GM23338 (cell line): ENCODE measurements around the gene XYLT1. TPM values are rescaled to one million over a fixed set of nuclear protein-coding genes. Genes with fewer than 3 reads are reported as not detected.

Experiments used
- ATAC-seq: fragments of 200-7000 bp; cut with Tn5 transposase; 3 replicates; pipeline ENCODE4 v1.9.1; 2020
- DNase-seq: peaks from one replicate; pipeline ENCODE4 v3.0.0-alpha.2; 2015; ENCODE audit warnings: low spot score
- H2AFZ ChIP-seq: fragments of 200-600 bp; sonication (generic); 2 replicates; pipeline ENCODE4 v1.8.0; 2016; ENCODE audit warnings: antibody characterized with exemption, mild to moderate bottlenecking, moderate library complexity
- H3F3A ChIP-seq: fragments of 200-600 bp; sonication (generic); replicated peaks from 2 replicates; pipeline ENCODE4 v1.8.0; 2017; ENCODE audit warnings: antibody characterized with exemption, mixed run types, low read depth
- H3K27ac ChIP-seq: fragments of 200-600 bp; sonication (generic); 2 replicates; pipeline ENCODE4 v1.6.1; 2016; ENCODE audit warnings: low read depth
- H3K27me3 ChIP-seq: fragments of 200-600 bp; sonication (generic); 2 replicates; pipeline ENCODE4 v1.8.0; 2016; ENCODE audit warnings: mild to moderate bottlenecking, mixed run types, moderate library complexity; ENCODE audit not compliant: insufficient read depth
- H3K36me3 ChIP-seq: fragments of 200-600 bp; sonication (generic); 2 replicates; pipeline ENCODE4 v1.8.0; 2016; ENCODE audit warnings: mild to moderate bottlenecking; ENCODE audit not compliant: insufficient read depth
- H3K4me1 ChIP-seq: fragments of 200-600 bp; sonication (generic); 2 replicates; pipeline ENCODE4 v1.8.0; 2016; ENCODE audit warnings: mild to moderate bottlenecking, moderate library complexity; ENCODE audit not compliant: insufficient read depth
- H3K4me2 ChIP-seq: fragments of 200-600 bp; sonication (generic); 2 replicates; pipeline ENCODE4 v1.7.1; 2017; ENCODE audit warnings: mixed run types
- H3K4me3 ChIP-seq: fragments of 200-600 bp; sonication (generic); 2 replicates; pipeline ENCODE4 v1.6.1; 2016; ENCODE audit warnings: mixed run types
- H3K79me2 ChIP-seq: fragments of 200-600 bp; sonication (generic); replicated peaks from 2 replicates; pipeline ENCODE4 v1.8.0; 2017; ENCODE audit warnings: mild to moderate bottlenecking; ENCODE audit not compliant: insufficient read depth
- H3K9me2 ChIP-seq: fragments of 200-600 bp; sonication (generic); 2 replicates; pipeline ENCODE4 v1.8.0; 2017; ENCODE audit not compliant: insufficient read depth
- H4K20me1 ChIP-seq: fragments of 200-600 bp; sonication (generic); replicated peaks from 2 replicates; pipeline ENCODE4 v1.8.0; 2017; ENCODE audit warnings: mild to moderate bottlenecking; ENCODE audit not compliant: insufficient read depth
- H3K27ac Mint-ChIP-seq: 2 replicates; pipeline ENCODE4 v1.8.0; 2020; ENCODE audit warnings: inconsistent platforms, mild to moderate bottlenecking, moderate library complexity, mixed read lengths
- H3K27me3 Mint-ChIP-seq: 3 replicates; pipeline ENCODE4 v1.8.0; 2022; ENCODE audit warnings: low read depth, mild to moderate bottlenecking, moderate library complexity, mixed read lengths, inconsistent platforms; ENCODE audit not compliant: insufficient read depth, poor library complexity
- H3K36me3 Mint-ChIP-seq: 3 replicates; pipeline ENCODE4 v1.8.0; 2021; ENCODE audit warnings: low read depth, mild to moderate bottlenecking, inconsistent platforms, moderate library complexity, mixed read lengths
- H3K4me1 Mint-ChIP-seq: 3 replicates; pipeline ENCODE4 v1.8.0; 2020; ENCODE audit warnings: mild to moderate bottlenecking, inconsistent platforms, mixed read lengths
- H3K4me3 Mint-ChIP-seq: 3 replicates; pipeline ENCODE4 v1.8.0; 2021; ENCODE audit warnings: moderate library complexity, mild to moderate bottlenecking, inconsistent platforms, mixed read lengths
- H3K9me3 Mint-ChIP-seq: 3 replicates; pipeline ENCODE4 v1.8.0; 2020; ENCODE audit warnings: moderate library complexity, mild to moderate bottlenecking, inconsistent platforms, mixed read lengths
- CREB1 ChIP-seq: fragments of 250-450 bp; sonication (Bioruptor Pico); IDR thresholded peaks from 2 replicates; pipeline ENCODE4 v1.5.0; 2020; ENCODE audit warnings: low read depth, mild to moderate bottlenecking, moderate library complexity
- CTCF ChIP-seq, 2 experiments: fragments of 200-600 bp in 1 of 2; sonication (generic) in 1 of 2; conservative IDR thresholded peaks; 2 replicates each; pipeline versions ENCODE4 v1.5.1 to v1.6.1; 2016 to 2017; ENCODE audit warnings: antibody characterized with exemption in 2 of 2, low read depth in 2 of 2, mild to moderate bottlenecking in 2 of 2, moderate library complexity in 1 of 2
- EZH2 ChIP-seq: fragments of 200-600 bp; sonication (generic); IDR thresholded peaks from one replicate; pipeline ENCODE4 v1.8.0; 2017; ENCODE audit warnings: antibody characterized with exemption, mild to moderate bottlenecking, low read depth; ENCODE audit not compliant: unreplicated experiment
- EZH2phosphoT487 ChIP-seq: fragments of 200-600 bp; sonication (generic); IDR thresholded peaks from one replicate; pipeline ENCODE4 v1.8.1; 2018; ENCODE audit warnings: antibody characterized with exemption; ENCODE audit not compliant: unreplicated experiment
- JUNB ChIP-seq: IDR thresholded peaks from one replicate; pipeline ENCODE4 v1.6.1; 2016; ENCODE audit warnings: antibody characterized with exemption; ENCODE audit not compliant: unreplicated experiment
- NANOG ChIP-seq: IDR thresholded peaks from 2 replicates; pipeline ENCODE4 v1.6.1; 2016; ENCODE audit warnings: antibody characterized with exemption, borderline replicate concordance
- POLR2AphosphoS5 ChIP-seq: IDR thresholded peaks from 2 replicates; pipeline ENCODE4 v1.6.1; 2016; ENCODE audit warnings: antibody characterized with exemption, low read depth
- STAT1 ChIP-seq: IDR thresholded peaks from one replicate; pipeline ENCODE4 v1.6.1; 2016; ENCODE audit warnings: antibody characterized with exemption; ENCODE audit not compliant: unreplicated experiment
- ZNF114 ChIP-seq: fragments of 250-450 bp; sonication (Bioruptor Pico); IDR thresholded peaks from 2 replicates; pipeline ENCODE4 v1.5.0; 2020; ENCODE audit warnings: mild to moderate bottlenecking, moderate library complexity
- ZNF331 ChIP-seq: fragments of 250-450 bp; sonication (Bioruptor Pico); IDR thresholded peaks from 2 replicates; pipeline ENCODE4 v1.5.0; 2020; ENCODE audit warnings: low read depth, mild to moderate bottlenecking, moderate library complexity
- ZNF462 ChIP-seq: fragments of 250-450 bp; sonication (Bioruptor Pico); IDR thresholded peaks from 2 replicates; pipeline ENCODE4 v1.5.0; 2020; ENCODE audit warnings: mild to moderate bottlenecking, moderate library complexity
- polyA plus RNA-seq: library from polyadenylated mRNA; unstranded; fragments of >200 nt; fragmentation: Nextera tagmentation; extraction: Ambion mirVana; gene quantifications from 2 replicates; pipeline ENCODE4 v1.2.1, GENCODE V29; 2016
- total RNA-seq: library from RNA; depleted of rRNA; stranded (reverse); fragments of >200 nt; shearing (Covaris generic); gene quantifications from 2 replicates; pipeline ENCODE4 v1.2.3, GENCODE V29; 2014
- TF ChIP-seq, protein P1 (sequence below): IDR thresholded peaks from one replicate; pipeline ENCODE4 v1.6.1; 2018; ENCODE audit warnings: antibody characterized with exemption; ENCODE audit not compliant: unreplicated experiment
- TF ChIP-seq, protein P2 (sequence below): IDR thresholded peaks from 2 replicates; pipeline ENCODE4 v1.6.1; 2016; ENCODE audit warnings: antibody characterized with exemption

Gene XYLT1
- total and polyA plus RNA-seq, 2 experiments from 2014 or later, result 3.5 to 24.7 TPM

DNA sequence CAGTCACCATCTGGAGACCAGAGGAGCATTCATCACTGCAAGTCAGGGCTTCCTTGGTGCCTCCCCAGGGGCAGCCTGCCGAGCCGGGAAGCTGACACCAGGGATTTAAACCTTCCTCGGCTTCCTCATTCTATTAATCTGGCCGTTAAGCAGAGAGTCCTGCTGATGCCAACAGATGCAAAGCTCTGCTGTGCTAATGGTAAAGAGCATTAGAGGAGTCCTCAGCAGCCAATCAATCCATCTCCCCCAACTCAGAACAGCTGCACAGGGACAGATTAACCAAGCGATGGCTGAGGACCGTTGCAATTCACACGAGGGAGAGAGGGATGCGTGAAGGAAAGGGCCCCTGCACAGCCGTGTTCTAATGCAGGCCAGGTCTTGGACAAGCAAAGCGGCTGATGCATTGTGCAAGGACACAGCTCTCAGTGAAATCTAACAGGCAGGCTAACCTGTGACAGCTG is 116.6 kb downstream of the XYLT1 start:
- Histone ChIP-seq H3K4me3 (no peak overlapping the region), H3K79me2 (0 out of 2 replicates have a peak, but pooled peaks cover 10% of the 10 kb centered on the region), H2AFZ (no peak overlapping the region), H3K36me3 (no peaks in the 10 kb centered on the region), H4K20me1 (no peaks in the 10 kb centered on the region), H3K4me1 (peaks cover 2% of the 10 kb centered on the region; the same call in 1 of the 2 replicates), H3K4me2 (no peak overlapping the region), H3K27ac (no peak overlapping the region), H3K27me3 (no peaks in the 10 kb centered on the region), H3K9me2 (no peaks in the 10 kb centered on the region), H3F3A (no peaks in the 10 kb centered on the region)
- ATAC-seq (no peak), DNase-seq (no peak)
- TF ChIP-seq STAT1, result no peak
- no peak for TF ChIP-seq POLR2AphosphoS5
- TF ChIP-seq JUNB, result no peak
- TF ChIP-seq ZNF331 (CRISPR knock-in tag), result no peak
- no peak for TF ChIP-seq EZH2phosphoT487
- TF ChIP-seq ZNF114 (CRISPR knock-in tag), result no peak
- TF ChIP-seq, protein P1, sequence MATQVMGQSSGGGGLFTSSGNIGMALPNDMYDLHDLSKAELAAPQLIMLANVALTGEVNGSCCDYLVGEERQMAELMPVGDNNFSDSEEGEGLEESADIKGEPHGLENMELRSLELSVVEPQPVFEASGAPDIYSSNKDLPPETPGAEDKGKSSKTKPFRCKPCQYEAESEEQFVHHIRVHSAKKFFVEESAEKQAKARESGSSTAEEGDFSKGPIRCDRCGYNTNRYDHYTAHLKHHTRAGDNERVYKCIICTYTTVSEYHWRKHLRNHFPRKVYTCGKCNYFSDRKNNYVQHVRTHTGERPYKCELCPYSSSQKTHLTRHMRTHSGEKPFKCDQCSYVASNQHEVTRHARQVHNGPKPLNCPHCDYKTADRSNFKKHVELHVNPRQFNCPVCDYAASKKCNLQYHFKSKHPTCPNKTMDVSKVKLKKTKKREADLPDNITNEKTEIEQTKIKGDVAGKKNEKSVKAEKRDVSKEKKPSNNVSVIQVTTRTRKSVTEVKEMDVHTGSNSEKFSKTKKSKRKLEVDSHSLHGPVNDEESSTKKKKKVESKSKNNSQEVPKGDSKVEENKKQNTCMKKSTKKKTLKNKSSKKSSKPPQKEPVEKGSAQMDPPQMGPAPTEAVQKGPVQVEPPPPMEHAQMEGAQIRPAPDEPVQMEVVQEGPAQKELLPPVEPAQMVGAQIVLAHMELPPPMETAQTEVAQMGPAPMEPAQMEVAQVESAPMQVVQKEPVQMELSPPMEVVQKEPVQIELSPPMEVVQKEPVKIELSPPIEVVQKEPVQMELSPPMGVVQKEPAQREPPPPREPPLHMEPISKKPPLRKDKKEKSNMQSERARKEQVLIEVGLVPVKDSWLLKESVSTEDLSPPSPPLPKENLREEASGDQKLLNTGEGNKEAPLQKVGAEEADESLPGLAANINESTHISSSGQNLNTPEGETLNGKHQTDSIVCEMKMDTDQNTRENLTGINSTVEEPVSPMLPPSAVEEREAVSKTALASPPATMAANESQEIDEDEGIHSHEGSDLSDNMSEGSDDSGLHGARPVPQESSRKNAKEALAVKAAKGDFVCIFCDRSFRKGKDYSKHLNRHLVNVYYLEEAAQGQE, result no peak
- no peak for TF ChIP-seq NANOG
- no peak for TF ChIP-seq CREB1 (CRISPR knock-in tag)
- no peak for TF ChIP-seq ZNF462 (CRISPR knock-in tag)
- TF ChIP-seq EZH2, result no peak
- TF ChIP-seq, protein P2, sequence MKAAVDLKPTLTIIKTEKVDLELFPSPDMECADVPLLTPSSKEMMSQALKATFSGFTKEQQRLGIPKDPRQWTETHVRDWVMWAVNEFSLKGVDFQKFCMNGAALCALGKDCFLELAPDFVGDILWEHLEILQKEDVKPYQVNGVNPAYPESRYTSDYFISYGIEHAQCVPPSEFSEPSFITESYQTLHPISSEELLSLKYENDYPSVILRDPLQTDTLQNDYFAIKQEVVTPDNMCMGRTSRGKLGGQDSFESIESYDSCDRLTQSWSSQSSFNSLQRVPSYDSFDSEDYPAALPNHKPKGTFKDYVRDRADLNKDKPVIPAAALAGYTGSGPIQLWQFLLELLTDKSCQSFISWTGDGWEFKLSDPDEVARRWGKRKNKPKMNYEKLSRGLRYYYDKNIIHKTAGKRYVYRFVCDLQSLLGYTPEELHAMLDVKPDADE, result no peak
- TF ChIP-seq CTCF (conservative IDR thresholded peaks at IDR 0.05; ENCODE audit: low read depth in 2 of 2), result no peak
- H3K4me3 Mint-ChIP-seq, result no peak overlapping the region
- no peaks in the 10 kb centered on the region for H3K36me3 Mint-ChIP-seq
- no peak overlapping the region for H3K27ac Mint-ChIP-seq
- H3K9me3 Mint-ChIP-seq, result no peaks in the 10 kb centered on the region
- peaks cover 7% of the 10 kb centered on the region for H3K27me3 Mint-ChIP-seq
- H3K4me1 Mint-ChIP-seq, result peaks cover 10% of the 10 kb centered on the region
